LHCN-M2 (cell line): Measurements from ENCODE around the gene AAMP. TPM values are rescaled to one million over a fixed set of nuclear protein-coding genes. Genes with fewer than 3 reads are reported as not detected.
A peak's percentile ranks its signal among the peaks of the same experiment; 100 is the strongest.

ENCODE experiments used
- DNase-seq: peaks from one replicate; pipeline ENCODE4 v3.0.0-alpha.2; 2012; ENCODE audit warnings: low read depth
- total RNA-seq: library from RNA; depleted of rRNA; stranded (reverse); fragments of >200 nt; gene quantifications from 2 replicates; pipeline ENCODE4 v1.2.3, GENCODE V29; 2014; rRNA removed

Gene AAMP
- total RNA-seq, 1 experiment from 2014 or later: 170 TPM

DNA sequence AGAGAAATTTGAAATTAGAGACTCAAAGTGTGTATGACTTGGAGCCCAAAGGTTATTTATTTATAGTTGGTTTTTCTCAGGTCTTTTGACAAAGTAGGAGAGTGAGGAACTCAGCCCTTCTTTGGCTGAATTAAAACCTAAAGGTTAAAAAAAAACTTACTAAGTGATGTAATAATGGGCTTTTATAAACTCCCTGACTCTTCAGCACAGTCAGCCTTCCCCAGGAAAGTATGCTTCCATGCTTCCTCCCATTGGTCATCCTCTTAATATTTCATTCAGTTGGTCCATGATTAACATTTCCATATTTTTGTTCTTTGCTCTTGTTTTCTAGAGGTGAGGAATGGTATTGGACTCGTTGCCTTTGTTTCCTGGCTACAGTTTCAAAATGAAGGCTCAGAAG is 45.8 kb downstream of the AAMP start:
- DNase-seq: no peak

DNA sequence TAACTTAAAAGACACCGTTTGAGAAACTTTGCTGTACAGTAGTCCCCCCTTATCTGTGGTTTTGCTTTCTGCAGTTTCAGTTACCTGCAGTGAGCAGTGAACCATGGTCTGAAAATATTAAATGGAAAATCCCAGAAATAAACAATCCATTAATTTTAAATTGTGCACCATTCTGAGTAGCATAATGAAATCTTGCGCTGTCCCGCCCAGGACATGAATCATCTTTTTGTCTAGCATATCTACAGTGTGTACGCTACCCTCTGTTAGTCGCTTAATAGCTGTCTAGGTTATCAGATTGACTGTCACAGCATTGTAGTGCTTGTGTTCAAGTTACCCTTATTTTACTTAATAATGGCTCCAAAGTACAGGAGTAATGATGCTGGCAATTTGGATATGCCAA is 46.9 kb downstream of the AAMP start:
- DNase-seq: no peak

DNA sequence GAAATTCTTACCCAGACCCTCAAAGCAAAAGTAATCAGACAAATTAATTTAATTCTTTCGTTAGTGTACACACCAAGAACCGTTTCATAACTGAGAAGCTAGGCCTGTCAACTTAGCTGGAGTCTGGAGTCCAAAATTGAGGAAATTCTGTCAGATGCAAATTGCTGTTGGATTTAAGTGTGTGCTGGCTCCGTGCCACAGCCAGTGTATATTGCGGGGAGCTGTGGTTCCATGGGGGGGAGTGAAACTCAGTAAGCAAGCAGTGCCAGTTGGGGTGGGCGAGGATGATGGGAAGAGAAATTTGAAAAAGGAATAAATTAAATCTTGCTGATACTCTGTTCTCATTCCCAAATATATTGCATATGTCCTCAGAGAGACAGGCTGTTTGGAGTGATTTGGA is 48.9 kb downstream of the AAMP start:
- DNase-seq: no peak

- DNase-seq: no peak
Measured at GRCh38 chr2:218219934-218220333, 50.0 kb downstream of the AAMP start.

- DNase-seq: no peak
Measured at GRCh38 chr2:218218268-218219185, 51.4 kb downstream of the AAMP start.

GRCh38 chr2:218217360-218218267 is 52.3 kb downstream of the AAMP start:
- peak; percentile 31 for DNase-seq

DNA sequence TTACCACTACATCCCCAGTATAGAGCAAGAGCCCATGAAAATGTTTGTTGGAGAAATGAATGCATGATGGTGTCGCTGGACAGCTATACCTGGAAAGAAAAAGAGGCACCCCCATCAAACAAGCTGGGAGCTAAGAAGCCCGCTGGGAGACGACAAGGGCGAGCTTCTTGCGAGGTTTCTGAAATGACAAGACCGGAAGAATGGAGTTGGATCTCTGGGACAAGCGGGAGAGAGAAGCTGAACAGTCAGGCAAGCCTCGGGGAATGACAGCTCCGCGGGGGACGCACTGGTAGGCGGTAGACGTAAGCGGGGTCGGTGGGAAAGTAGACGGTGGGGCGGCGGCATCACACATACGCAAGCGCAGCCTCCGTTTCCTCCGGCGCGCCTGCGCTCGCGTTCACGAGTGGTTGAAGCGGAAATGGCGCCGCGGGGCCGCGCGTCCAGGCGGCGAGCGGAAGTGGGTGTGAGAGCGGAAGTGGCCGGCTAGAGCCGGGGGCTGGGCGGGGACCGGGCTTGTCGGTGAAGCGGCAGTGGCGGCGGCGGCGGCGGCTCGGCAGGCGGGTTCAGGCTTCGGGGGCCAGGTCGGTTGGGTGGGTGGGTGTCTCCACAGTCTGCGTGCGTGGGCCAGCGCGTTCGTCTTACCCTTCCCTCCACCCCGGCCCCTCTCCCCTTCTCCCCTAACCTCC is 53.1 kb downstream of the AAMP start, which contains the start of gene ARPC2:
Gene ARPC2 (plus strand): TSS at position 516 of the 686 bp plus-strand sequence. CDS start 282 bp downstream, outside the sequence.
- DNase-seq: peak; percentile 91

GRCh38 chr2:218216336-218216673 is 53.6 kb downstream of the AAMP start:
- DNase-seq: no peak

Other genes starting within 250 kb of the AAMP start
- not detected in 2 replicates for gene RUFY4, start 200.9 kb downstream of the AAMP start, total RNA-seq
- not detected in 2 replicates for gene CXCR2, start 144.1 kb downstream of the AAMP start, total RNA-seq
- not detected in 2 replicates for gene CXCR1, start 103.2 kb downstream of the AAMP start, total RNA-seq
- 499 and 526 TPM in 2 replicates for gene ARPC2, start 52.9 kb downstream of the AAMP start, total RNA-seq
- 0.06 TPM in 1 of 2 replicates, not detected in the other for gene GPBAR1, start 9.1 kb downstream of the AAMP start, total RNA-seq
- gene PNKD, start 382 bp upstream of the AAMP start, total RNA-seq: 39.6 and 54.2 TPM in 2 replicates
- 148 and 158 TPM in 2 replicates for gene TMBIM1, start 22.4 kb upstream of the AAMP start, total RNA-seq
- gene CATIP, start 86.7 kb upstream of the AAMP start, total RNA-seq: not detected in 2 replicates
- 0.11 and 0.13 TPM in 2 replicates for gene SLC11A1, start 112.1 kb upstream of the AAMP start, total RNA-seq
- 69.7 and 74.1 TPM in 2 replicates for gene CTDSP1, start 129.7 kb upstream of the AAMP start, total RNA-seq
- gene VIL1, start 149.0 kb upstream of the AAMP start, total RNA-seq: not detected in 2 replicates